SK-N-SH treated with all-trans-retinoic acid at 6 μM for 48 hours (cell line): Measurements from ENCODE around the gene RNF213.

ENCODE experiments used
- ATAC-seq: fragments of 200-7000 bp; cut with Tn5 transposase; 3 replicates; pipeline ENCODE4 v1.9.1; 2020; ENCODE audit warnings: mild to moderate bottlenecking, moderate library complexity
- BACH2 ChIP-seq: fragments of 250-450 bp; sonication (Bioruptor Pico); IDR thresholded peaks from 2 replicates; pipeline ENCODE4 v1.9.0; 2021; ENCODE audit warnings: mild to moderate bottlenecking, borderline replicate concordance
- CSDC2 ChIP-seq: fragments of 250-450 bp; sonication (Bioruptor Pico); IDR thresholded peaks from 2 replicates; pipeline ENCODE4 v1.5.0; 2020; ENCODE audit warnings: mild to moderate bottlenecking, moderate library complexity
- ESRRG ChIP-seq: fragments of 250-450 bp; sonication (Bioruptor Pico); IDR thresholded peaks from 2 replicates; pipeline ENCODE4 v1.6.1; 2021; ENCODE audit warnings: mild to moderate bottlenecking
- GLIS3 ChIP-seq: fragments of 250-450 bp; sonication (Bioruptor Pico); IDR thresholded peaks from 2 replicates; pipeline ENCODE4 v1.5.0; 2020; ENCODE audit warnings: mild to moderate bottlenecking, moderate library complexity
- ISL1 ChIP-seq: fragments of 250-450 bp; sonication (Bioruptor Pico); IDR thresholded peaks from 2 replicates; pipeline ENCODE4 v2.1.2; 2022; ENCODE audit warnings: mild to moderate bottlenecking, moderate library complexity
- OSR1 ChIP-seq: fragments of 250-450 bp; sonication (Bioruptor Pico); IDR thresholded peaks from 2 replicates; pipeline ENCODE4 v1.8.0; 2022; ENCODE audit warnings: moderate library complexity, mild to moderate bottlenecking, inconsistent platforms
- POU6F1 ChIP-seq: fragments of 250-450 bp; sonication (Bioruptor Pico); IDR thresholded peaks from 2 replicates; pipeline ENCODE4 v1.8.0; 2021; ENCODE audit warnings: low read depth, mild to moderate bottlenecking, moderate library complexity, borderline replicate concordance
- PPARA ChIP-seq: fragments of 250-450 bp; sonication (Bioruptor Pico); IDR thresholded peaks from 2 replicates; pipeline ENCODE4 v1.5.0; 2020; ENCODE audit warnings: mild to moderate bottlenecking, borderline replicate concordance
- RARB ChIP-seq: fragments of 250-450 bp; sonication (Bioruptor Pico); IDR thresholded peaks from 2 replicates; pipeline ENCODE4 v1.8.0; 2021; ENCODE audit warnings: mild to moderate bottlenecking, moderate library complexity
- SNAI2 ChIP-seq: fragments of 250-450 bp; sonication (Bioruptor Pico); IDR thresholded peaks from 2 replicates; pipeline ENCODE4 v1.5.0; 2020; ENCODE audit warnings: mild to moderate bottlenecking, moderate library complexity
- TCF4 ChIP-seq: fragments of 250-450 bp; sonication (Bioruptor Pico); IDR thresholded peaks from 2 replicates; pipeline ENCODE4 v1.8.0; 2021; ENCODE audit warnings: mild to moderate bottlenecking, moderate library complexity, borderline replicate concordance
- TOX ChIP-seq: fragments of 250-450 bp; sonication (Bioruptor Pico); IDR thresholded peaks from 2 replicates; pipeline ENCODE4 v1.8.0; 2021; ENCODE audit warnings: mild to moderate bottlenecking, moderate library complexity, borderline replicate concordance
- ZC3H10 ChIP-seq: fragments of 250-450 bp; sonication (Bioruptor Pico); IDR thresholded peaks from 2 replicates; pipeline ENCODE4 v1.5.1; 2021; ENCODE audit warnings: mild to moderate bottlenecking, moderate library complexity
- ZFP30 ChIP-seq: fragments of 450-650 bp; formaldehyde crosslinking; IDR thresholded peaks from 2 replicates; pipeline ENCODE4 v1.5.0; 2022; ENCODE audit warnings: mild to moderate bottlenecking, moderate library complexity
- ZNF565 ChIP-seq: fragments of 450-650 bp; formaldehyde crosslinking; conservative IDR thresholded peaks from 2 replicates; pipeline ENCODE4 v1.5.0; 2020; ENCODE audit warnings: low read depth, mild to moderate bottlenecking, moderate library complexity
- ZNF70 ChIP-seq: fragments of 450-650 bp; formaldehyde crosslinking; IDR thresholded peaks from 2 replicates; pipeline ENCODE4 v1.5.0; 2020; ENCODE audit warnings: mild to moderate bottlenecking, moderate library complexity
- ZNF8 ChIP-seq: fragments of 450-650 bp; formaldehyde crosslinking; IDR thresholded peaks from 2 replicates; pipeline ENCODE4 v1.5.0; 2020; ENCODE audit warnings: mild to moderate bottlenecking, moderate library complexity
- TF ChIP-seq, protein P1 (sequence below): fragments of 250-450 bp; sonication (Bioruptor Pico); IDR thresholded peaks from 2 replicates; pipeline ENCODE4 v1.5.0; 2020; ENCODE audit warnings: mild to moderate bottlenecking, moderate library complexity
- TF ChIP-seq, protein P2 (sequence below): fragments of 250-450 bp; sonication (Bioruptor Pico); IDR thresholded peaks from 2 replicates; pipeline ENCODE4 v1.8.0; 2020; ENCODE audit warnings: mild to moderate bottlenecking, moderate library complexity, borderline replicate concordance
- TF ChIP-seq, protein P3 (sequence below): fragments of 250-450 bp; sonication (Bioruptor Pico); IDR thresholded peaks from 2 replicates; pipeline ENCODE4 v1.5.1; 2021; ENCODE audit warnings: mild to moderate bottlenecking, moderate library complexity
- TF ChIP-seq, protein P4 (sequence below): fragments of 250-450 bp; sonication (Bioruptor Pico); IDR thresholded peaks from 2 replicates; pipeline ENCODE4 v1.5.1; 2020; ENCODE audit warnings: low read depth, mild to moderate bottlenecking, moderate library complexity

The RNF213 gene

DNA sequence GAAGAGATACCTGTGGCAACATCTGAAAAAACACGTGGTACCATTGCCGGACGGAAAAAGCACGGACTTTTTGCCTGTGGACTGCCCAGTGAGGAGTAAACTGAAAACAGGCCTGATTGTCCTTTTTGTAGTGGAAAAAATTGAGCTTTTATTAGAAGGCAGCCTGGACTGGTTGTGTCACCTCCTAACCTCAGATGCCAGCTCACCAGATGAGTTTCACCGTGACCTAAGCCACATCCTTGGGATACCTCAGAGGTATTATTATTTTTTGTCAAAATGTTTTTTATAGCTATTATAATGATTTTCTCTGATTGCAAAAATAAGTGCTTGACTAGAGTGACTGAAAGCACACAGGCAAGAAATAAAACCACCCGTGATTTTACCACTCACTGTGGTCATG lies 34.9 kb downstream of the RNF213 start:
- ATAC-seq, result no peak
- no peak for TF ChIP-seq TOX (CRISPR knock-in tag)
- no peak for TF ChIP-seq TCF4 (CRISPR knock-in tag)
- TF ChIP-seq, protein P1, sequence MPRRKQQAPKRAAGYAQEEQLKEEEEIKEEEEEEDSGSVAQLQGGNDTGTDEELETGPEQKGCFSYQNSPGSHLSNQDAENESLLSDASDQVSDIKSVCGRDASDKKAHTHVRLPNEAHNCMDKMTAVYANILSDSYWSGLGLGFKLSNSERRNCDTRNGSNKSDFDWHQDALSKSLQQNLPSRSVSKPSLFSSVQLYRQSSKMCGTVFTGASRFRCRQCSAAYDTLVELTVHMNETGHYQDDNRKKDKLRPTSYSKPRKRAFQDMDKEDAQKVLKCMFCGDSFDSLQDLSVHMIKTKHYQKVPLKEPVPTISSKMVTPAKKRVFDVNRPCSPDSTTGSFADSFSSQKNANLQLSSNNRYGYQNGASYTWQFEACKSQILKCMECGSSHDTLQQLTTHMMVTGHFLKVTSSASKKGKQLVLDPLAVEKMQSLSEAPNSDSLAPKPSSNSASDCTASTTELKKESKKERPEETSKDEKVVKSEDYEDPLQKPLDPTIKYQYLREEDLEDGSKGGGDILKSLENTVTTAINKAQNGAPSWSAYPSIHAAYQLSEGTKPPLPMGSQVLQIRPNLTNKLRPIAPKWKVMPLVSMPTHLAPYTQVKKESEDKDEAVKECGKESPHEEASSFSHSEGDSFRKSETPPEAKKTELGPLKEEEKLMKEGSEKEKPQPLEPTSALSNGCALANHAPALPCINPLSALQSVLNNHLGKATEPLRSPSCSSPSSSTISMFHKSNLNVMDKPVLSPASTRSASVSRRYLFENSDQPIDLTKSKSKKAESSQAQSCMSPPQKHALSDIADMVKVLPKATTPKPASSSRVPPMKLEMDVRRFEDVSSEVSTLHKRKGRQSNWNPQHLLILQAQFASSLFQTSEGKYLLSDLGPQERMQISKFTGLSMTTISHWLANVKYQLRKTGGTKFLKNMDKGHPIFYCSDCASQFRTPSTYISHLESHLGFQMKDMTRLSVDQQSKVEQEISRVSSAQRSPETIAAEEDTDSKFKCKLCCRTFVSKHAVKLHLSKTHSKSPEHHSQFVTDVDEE (CRISPR knock-in tag), result no peak
- no peak for TF ChIP-seq ZFP30

DNA sequence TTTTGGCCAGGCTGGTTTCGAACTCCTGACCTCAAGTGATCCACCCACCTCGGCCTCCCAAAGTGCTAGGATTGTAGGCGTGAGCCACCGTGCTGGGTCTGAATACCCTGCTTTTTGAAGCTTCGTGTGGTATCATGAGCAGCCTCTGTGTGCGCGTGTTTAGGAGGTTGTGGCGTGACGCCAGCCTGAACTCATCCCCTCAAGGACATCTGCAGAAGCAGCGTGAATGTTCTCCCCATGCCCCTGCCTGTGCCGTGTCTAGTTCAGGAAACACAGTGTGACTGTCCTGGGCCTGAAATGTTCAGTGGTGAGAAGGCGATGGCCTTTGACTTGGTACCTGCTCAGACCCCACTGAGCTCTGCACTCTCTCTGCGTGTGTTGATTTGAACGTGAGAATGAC lies 35.6 kb downstream of the RNF213 start:
- no peak for ATAC-seq
- no peak for TF ChIP-seq OSR1 (CRISPR knock-in tag)
- TF ChIP-seq ZNF565 (CRISPR knock-in tag), result no peak
- TF ChIP-seq TOX (CRISPR knock-in tag), result no peak
- no peak for TF ChIP-seq GLIS3 (CRISPR knock-in tag)
- TF ChIP-seq TCF4 (CRISPR knock-in tag), result no peak
- TF ChIP-seq ZNF8 (CRISPR knock-in tag), result no peak
- TF ChIP-seq ISL1 (CRISPR knock-in tag), result no peak
- no peak for TF ChIP-seq PPARA (CRISPR knock-in tag)
- TF ChIP-seq, protein P1 (CRISPR knock-in tag), result no peak
- TF ChIP-seq CSDC2 (CRISPR knock-in tag), result no peak
- TF ChIP-seq SNAI2 (CRISPR knock-in tag), result no peak
- no peak for TF ChIP-seq RARB
- no peak for TF ChIP-seq POU6F1 (CRISPR knock-in tag)
- TF ChIP-seq, protein P2, sequence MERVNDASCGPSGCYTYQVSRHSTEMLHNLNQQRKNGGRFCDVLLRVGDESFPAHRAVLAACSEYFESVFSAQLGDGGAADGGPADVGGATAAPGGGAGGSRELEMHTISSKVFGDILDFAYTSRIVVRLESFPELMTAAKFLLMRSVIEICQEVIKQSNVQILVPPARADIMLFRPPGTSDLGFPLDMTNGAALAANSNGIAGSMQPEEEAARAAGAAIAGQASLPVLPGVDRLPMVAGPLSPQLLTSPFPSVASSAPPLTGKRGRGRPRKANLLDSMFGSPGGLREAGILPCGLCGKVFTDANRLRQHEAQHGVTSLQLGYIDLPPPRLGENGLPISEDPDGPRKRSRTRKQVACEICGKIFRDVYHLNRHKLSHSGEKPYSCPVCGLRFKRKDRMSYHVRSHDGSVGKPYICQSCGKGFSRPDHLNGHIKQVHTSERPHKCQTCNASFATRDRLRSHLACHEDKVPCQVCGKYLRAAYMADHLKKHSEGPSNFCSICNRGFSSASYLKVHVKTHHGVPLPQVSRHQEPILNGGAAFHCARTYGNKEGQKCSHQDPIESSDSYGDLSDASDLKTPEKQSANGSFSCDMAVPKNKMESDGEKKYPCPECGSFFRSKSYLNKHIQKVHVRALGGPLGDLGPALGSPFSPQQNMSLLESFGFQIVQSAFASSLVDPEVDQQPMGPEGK (CRISPR knock-in tag), result no peak
- TF ChIP-seq ZNF70, result no peak
- no peak for TF ChIP-seq ZC3H10
- TF ChIP-seq BACH2 (CRISPR knock-in tag), result no peak
- TF ChIP-seq, protein P3, sequence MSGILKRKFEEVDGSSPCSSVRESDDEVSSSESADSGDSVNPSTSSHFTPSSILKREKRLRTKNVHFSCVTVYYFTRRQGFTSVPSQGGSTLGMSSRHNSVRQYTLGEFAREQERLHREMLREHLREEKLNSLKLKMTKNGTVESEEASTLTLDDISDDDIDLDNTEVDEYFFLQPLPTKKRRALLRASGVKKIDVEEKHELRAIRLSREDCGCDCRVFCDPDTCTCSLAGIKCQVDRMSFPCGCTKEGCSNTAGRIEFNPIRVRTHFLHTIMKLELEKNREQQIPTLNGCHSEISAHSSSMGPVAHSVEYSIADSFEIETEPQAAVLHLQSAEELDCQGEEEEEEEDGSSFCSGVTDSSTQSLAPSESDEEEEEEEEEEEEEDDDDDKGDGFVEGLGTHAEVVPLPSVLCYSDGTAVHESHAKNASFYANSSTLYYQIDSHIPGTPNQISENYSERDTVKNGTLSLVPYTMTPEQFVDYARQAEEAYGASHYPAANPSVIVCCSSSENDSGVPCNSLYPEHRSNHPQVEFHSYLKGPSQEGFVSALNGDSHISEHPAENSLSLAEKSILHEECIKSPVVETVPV (CRISPR knock-in tag), result no peak

- no peak for ATAC-seq
- TF ChIP-seq, protein P3 (CRISPR knock-in tag), result no peak
- TF ChIP-seq ZC3H10 (no peak), ESRRG (CRISPR knock-in tag) (no peak), TCF4 (CRISPR knock-in tag) (no peak), GLIS3 (CRISPR knock-in tag) (no peak), RARB (no peak), BACH2 (CRISPR knock-in tag) (no peak)
- TF ChIP-seq, protein P4, sequence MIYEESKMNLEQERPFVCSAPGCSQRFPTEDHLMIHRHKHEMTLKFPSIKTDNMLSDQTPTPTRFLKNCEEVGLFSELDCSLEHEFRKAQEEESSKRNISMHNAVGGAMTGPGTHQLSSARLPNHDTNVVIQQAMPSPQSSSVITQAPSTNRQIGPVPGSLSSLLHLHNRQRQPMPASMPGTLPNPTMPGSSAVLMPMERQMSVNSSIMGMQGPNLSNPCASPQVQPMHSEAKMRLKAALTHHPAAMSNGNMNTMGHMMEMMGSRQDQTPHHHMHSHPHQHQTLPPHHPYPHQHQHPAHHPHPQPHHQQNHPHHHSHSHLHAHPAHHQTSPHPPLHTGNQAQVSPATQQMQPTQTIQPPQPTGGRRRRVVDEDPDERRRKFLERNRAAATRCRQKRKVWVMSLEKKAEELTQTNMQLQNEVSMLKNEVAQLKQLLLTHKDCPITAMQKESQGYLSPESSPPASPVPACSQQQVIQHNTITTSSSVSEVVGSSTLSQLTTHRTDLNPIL (CRISPR knock-in tag), result no peak
- TF ChIP-seq, protein P1 (CRISPR knock-in tag), result no peak
These were observed 37.4 kb downstream of the RNF213 start for GRCh38 chr17:80297996-80298560.
